HG02870 (cell line): ENCODE results near the gene RPL7A.
A peak's percentile ranks its signal among the peaks of the same experiment; 100 is the strongest.
"Not testable (repeated sequence)": the region's sequence is repeated elsewhere in the genome, so short reads cannot be mapped to it uniquely, and the experiment has no call there.

Experiments used
- ATAC-seq: cut with Tn5 transposase; IDR thresholded peaks from one replicate; pipeline ENCODE4 v1.9.1; 2021; ENCODE audit warnings: mild to moderate bottlenecking, moderate library complexity; ENCODE audit not compliant: unreplicated experiment

RPL7A gene

GRCh38 chr9:133327834-133328484, 20.1 kb upstream of the RPL7A start:
- no peak for ATAC-seq

- not testable (repeated sequence) for ATAC-seq
Observed at GRCh38 chr9:133329306-133330156, 18.5 kb upstream of the RPL7A start.

GRCh38 chr9:133331221-133331620, 16.8 kb upstream of the RPL7A start:
- ATAC-seq: no peak

GRCh38 chr9:133331641-133332380, 16.2 kb upstream of the RPL7A start:
- no peak for ATAC-seq

- no peak for ATAC-seq
Observed at GRCh38 chr9:133332381-133332730, 15.7 kb upstream of the RPL7A start.

- ATAC-seq: no peak
Observed at GRCh38 chr9:133333011-133333410, 15.0 kb upstream of the RPL7A start.

GRCh38 chr9:133333566-133333965, 14.5 kb upstream of the RPL7A start:
- ATAC-seq: no peak

- ATAC-seq: no peak
Observed at GRCh38 chr9:133334161-133334560, 13.9 kb upstream of the RPL7A start.

- not testable (repeated sequence) for ATAC-seq
Observed at GRCh38 chr9:133334888-133335287, 13.1 kb upstream of the RPL7A start.

- ATAC-seq: peak; percentile 64
Observed at GRCh38 chr9:133335924-133336811, 11.8 kb upstream of the RPL7A start, which contains the start of gene SURF6. Gene SURF6, minus strand, starts transcription at chr9:133336188. Its CDS starts 56 bp downstream, at chr9:133336132.

- ATAC-seq: no peak
Observed at GRCh38 chr9:133339641-133340040, 8.4 kb upstream of the RPL7A start.

- no peak for ATAC-seq
Observed at GRCh38 chr9:133340256-133340655, 7.8 kb upstream of the RPL7A start.

GRCh38 chr9:133340916-133341315, 7.1 kb upstream of the RPL7A start:
- ATAC-seq: no peak

- ATAC-seq: no peak
Observed at GRCh38 chr9:133341369-133342068, 6.5 kb upstream of the RPL7A start.

GRCh38 chr9:133342069-133342406, 6.0 kb upstream of the RPL7A start:
- ATAC-seq: no peak

- no peak for ATAC-seq
Observed at GRCh38 chr9:133342570-133342969, 5.4 kb upstream of the RPL7A start.

GRCh38 chr9:133344071-133344470, 3.9 kb upstream of the RPL7A start:
- no peak for ATAC-seq

- no peak for ATAC-seq
Observed at GRCh38 chr9:133344979-133345378, 3.0 kb upstream of the RPL7A start.

GRCh38 chr9:133345596-133345995, 2.4 kb upstream of the RPL7A start:
- no peak for ATAC-seq
